Activated naive CD4-positive, alpha-beta T cell treated with anti-CD3 and anti-CD28 coated beads, Interleukin-2, amount 50 U/mL, for 24 hours (primary cell): ENCODE measurements around the gene TBC1D23.
"Not testable (repeated sequence)": the region's sequence is repeated elsewhere in the genome, so short reads cannot be mapped to it uniquely, and the experiment has no call there.

ENCODE experiments used
- H3K27ac Mint-ChIP-seq: one replicate; pipeline ENCODE4 v1.8.0; 2021; ENCODE audit warnings: mild to moderate bottlenecking, mixed read lengths
- H3K27me3 Mint-ChIP-seq: one replicate; pipeline ENCODE4 v1.8.0; 2021; ENCODE audit warnings: mixed read lengths
- H3K36me3 Mint-ChIP-seq: one replicate; pipeline ENCODE4 v1.8.0; 2021; ENCODE audit warnings: mixed read lengths
- H3K4me1 Mint-ChIP-seq: one replicate; pipeline ENCODE4 v1.8.0; 2021; ENCODE audit warnings: mixed read lengths
- H3K4me3 Mint-ChIP-seq: one replicate; pipeline ENCODE4 v1.8.0; 2021; ENCODE audit warnings: mild to moderate bottlenecking, mixed read lengths
- H3K9me3 Mint-ChIP-seq: one replicate; pipeline ENCODE4 v1.8.0; 2021; ENCODE audit warnings: mixed read lengths

Gene TBC1D23

DNA sequence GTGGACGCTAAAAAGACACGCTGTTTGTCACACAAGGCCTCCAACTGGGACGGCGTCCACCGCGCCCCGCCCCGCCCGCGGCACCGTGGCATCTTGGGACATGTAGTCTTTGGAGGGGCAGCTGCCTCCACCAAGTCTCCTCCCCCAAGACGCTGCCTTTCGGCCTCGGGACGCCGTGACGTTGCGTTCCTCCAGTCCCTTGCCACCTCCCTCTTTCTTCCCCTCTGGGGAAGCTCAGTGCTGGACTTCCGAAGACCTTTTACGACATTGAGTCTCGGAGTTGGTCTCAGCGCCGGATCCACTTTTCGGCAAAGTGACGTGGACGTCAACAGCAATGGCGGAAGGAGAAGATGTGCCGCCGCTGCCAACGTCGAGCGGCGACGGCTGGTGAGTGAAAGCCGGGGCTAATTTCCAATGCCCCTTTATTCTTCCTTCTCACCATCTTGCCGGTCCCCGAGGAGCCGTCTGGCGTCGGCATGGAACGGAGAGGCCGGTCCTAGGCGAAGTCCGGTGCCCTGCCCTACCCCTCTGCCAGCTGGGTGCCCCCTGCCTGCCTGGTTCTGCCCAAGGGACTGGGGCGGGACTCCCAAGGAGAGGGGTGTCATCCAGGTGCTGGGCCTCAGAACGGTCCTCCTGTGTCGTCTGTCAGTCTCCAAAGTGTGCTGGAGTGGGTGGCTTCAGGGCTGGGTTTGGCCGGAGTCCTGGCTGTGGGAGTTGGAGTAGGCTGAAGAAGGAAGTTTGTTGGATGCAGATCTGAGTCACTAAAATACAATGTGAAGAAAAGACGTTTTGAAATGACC, at the start of gene TBC1D23:
Gene TBC1D23, plus strand, starts transcription at position 308 of the 800 bp plus-strand sequence. Its CDS starts 27 bp downstream, at position 335.
- Mint-ChIP-seq H3K27me3 (no peaks in the 10 kb centered on the region), H3K9me3 (no peaks in the 10 kb centered on the region), H3K4me3 (peak within 1 kb of the TSS; percentile 97), H3K4me1 (peaks cover 68% of the 10 kb centered on the region), H3K36me3 (no peaks in the 10 kb centered on the region), H3K27ac (peak within 1 kb of the TSS; percentile 100)

DNA sequence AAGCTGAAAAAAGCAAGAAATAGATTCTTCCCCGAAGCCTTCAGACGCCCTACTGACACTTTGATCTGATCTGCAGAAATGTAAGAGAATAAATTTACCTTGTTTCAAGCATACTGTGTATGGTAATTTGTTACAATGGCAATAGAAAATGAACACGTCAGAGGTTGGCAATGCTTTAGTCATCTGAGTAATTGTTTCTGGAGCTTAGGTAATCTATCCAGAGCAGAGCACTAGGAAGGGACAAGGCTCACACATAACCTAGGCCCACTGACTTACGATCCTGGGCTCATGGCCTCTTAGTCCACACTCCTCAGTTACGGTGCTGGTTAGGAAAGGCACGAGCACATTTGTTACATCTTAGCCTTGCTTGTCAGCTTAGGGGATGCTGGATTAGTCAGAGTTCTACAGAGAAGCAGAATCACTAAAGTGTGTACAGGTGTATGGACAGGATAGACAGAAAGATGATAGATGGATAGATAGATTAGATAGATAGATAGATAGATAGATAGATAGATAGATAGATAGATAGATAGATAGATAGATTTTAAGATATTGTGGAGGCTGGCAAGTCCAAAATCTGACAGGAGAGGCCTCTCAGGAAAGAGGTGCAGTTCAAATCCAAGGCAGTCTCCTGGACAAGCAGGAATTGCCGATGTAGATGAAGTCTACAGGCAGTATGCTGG, 46.8 kb upstream of the TBC1D23 start:
- no peak overlapping the region for H3K27ac Mint-ChIP-seq
- no peak overlapping the region for H3K4me3 Mint-ChIP-seq
- peaks cover 5% of the 10 kb centered on the region for H3K9me3 Mint-ChIP-seq
- H3K27me3 Mint-ChIP-seq, result peaks cover 7% of the 10 kb centered on the region
- peaks cover 18% of the 10 kb centered on the region for H3K4me1 Mint-ChIP-seq
- peaks cover 3% of the 10 kb centered on the region for H3K36me3 Mint-ChIP-seq

DNA sequence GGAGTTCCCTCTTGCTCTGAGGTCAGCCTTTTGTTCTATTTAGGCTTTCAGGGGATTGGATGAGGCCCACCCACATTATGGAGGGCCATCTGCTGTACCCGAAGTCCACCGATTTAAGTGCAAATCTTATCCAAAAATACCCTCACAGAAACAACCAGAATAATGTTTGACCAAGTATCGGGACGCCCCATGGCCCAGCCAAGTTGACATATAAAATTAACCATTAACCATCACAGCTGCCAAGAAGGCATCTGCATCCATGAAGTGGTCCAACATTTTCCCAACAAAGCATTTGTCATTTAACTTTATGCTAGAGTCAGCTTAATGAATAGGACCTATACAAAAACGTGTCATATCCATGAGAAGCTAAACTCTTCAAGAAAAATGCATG, 46.2 kb upstream of the TBC1D23 start:
- Mint-ChIP-seq H3K36me3 (peaks cover 3% of the 10 kb centered on the region), H3K27ac (no peak overlapping the region), H3K27me3 (peaks cover 9% of the 10 kb centered on the region), H3K9me3 (peaks cover 5% of the 10 kb centered on the region), H3K4me3 (no peak overlapping the region), H3K4me1 (peaks cover 16% of the 10 kb centered on the region)

DNA sequence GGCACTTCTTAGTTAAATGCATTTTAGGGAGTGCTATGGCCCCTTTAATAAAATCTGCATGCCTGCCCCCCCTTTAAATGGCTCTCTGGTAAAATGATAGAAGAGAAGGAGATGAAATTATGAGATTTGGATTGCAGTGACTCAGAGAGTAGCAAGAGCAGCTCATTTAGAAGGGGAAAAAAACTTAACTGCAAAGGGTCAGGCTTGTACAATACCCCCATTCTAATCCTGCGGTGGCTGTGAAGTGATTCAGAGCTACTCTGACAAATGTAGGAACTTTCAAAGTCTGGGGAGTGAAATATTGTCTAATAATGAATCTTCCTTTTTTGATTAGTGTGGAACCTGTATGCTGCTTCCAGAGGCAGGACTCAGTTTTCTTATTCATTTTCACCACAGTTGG, 44.1 kb upstream of the TBC1D23 start:
- Mint-ChIP-seq H3K4me3 (no peak overlapping the region), H3K27ac (no peak overlapping the region), H3K27me3 (peaks cover 13% of the 10 kb centered on the region), H3K9me3 (peaks cover 5% of the 10 kb centered on the region), H3K4me1 (no peaks in the 10 kb centered on the region), H3K36me3 (peaks cover under 1% of the 10 kb centered on the region)

DNA sequence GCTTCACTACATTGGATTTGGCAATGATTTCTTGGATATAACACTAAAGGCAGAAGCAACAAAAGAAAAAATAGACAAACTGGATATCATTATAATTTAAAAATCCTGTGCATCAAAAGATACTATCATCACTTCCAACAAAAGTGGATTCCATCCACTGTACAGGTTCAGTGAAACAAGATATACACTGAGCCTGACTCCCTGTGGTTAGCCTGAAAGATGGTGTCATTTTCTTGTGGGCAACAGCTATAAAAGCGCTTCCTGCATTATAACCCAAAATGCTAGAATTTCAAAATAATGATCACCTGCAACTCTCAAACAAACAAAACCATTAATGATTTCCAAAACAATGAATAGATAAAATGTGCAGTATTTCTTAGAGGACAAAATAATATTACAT, 39.6 kb upstream of the TBC1D23 start:
- Mint-ChIP-seq H3K4me1 (no peaks in the 10 kb centered on the region), H3K27me3 (peaks cover 12% of the 10 kb centered on the region), H3K4me3 (no peak overlapping the region), H3K27ac (no peak overlapping the region), H3K36me3 (no peaks in the 10 kb centered on the region), H3K9me3 (peaks cover 5% of the 10 kb centered on the region)

DNA sequence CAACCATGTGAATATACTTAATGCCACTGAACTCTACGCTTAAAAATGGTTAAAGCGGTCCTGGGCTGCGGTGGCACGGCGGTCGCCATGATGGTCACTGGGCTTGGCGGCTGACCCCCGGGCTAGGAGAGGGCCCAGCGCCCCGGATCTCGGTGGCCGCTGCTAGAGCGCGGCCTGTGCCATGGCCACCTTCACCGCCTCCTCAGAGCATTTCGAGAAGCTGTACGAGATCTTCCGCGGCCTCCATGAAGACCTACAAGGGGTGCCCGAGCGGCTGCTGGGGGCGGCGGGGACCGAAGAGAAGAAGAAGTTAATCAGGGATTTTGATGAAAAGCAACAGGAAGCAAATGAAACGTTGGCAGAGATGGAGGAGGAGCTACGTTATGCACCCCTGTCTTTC, 35.6 kb upstream of the TBC1D23 start:
- peaks cover 6% of the 10 kb centered on the region for H3K4me1 Mint-ChIP-seq
- H3K36me3 Mint-ChIP-seq, result no peaks in the 10 kb centered on the region
- H3K27ac Mint-ChIP-seq, result no peak overlapping the region
- H3K9me3 Mint-ChIP-seq, result no peaks in the 10 kb centered on the region
- H3K4me3 Mint-ChIP-seq, result no peak overlapping the region
- peaks cover 6% of the 10 kb centered on the region for H3K27me3 Mint-ChIP-seq

DNA sequence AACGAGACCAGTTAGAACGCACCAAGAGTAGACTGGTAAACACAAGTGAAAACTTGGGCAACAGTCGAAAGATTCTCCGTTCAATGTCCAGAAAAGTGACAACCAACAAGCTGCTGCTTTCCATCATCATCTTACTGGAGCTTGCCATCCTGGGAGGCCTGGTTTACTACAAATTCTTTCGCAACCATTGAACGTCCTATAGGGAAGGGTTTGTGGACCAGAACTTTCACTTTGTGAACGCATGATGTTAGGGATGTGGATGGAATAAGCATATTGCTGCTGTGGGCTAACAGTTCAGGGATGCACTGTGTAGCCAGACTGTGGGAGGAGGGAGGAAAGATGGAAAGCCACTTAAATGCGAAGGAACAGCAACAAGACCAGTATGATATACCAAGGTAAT, 34.9 kb upstream of the TBC1D23 start:
- Mint-ChIP-seq H3K27ac (no peak overlapping the region), H3K4me3 (no peak overlapping the region), H3K4me1 (peaks cover 6% of the 10 kb centered on the region), H3K9me3 (no peaks in the 10 kb centered on the region), H3K36me3 (no peaks in the 10 kb centered on the region), H3K27me3 (peaks cover 2% of the 10 kb centered on the region)

DNA sequence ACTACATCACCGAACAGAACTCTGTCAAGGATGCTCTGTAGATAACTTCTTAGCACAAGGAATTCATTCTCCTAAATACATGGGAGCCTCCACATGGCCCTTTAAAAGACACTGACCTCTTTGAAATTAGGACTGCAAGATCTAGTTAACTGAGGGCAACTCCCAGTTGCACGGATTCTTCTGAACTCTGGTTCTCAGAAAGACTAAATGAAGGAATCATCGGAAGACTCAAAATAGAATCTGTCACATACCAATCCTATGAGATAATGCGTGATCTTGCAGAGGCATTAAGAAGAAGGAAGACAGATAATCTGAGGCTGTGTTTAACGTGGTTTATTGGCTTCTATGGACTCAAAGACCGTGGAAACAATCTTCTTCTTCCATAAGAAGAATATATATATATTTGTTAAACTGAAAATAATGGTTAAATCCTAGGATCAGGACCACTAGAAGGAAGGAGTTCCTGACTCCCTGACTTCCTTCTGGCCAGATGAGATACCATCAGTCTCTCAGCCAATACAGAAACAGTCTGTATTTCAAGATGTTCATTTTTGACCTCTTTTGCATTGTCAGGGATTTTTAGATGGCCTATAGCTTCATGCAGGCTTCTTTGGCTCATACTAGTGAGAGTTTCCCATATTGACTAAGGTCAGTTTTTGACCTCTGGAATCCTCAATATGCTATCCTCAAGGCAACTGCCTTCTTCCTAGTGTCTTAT, 33.9 kb upstream of the TBC1D23 start:
- Mint-ChIP-seq H3K4me1 (peaks cover 6% of the 10 kb centered on the region), H3K27ac (no peak overlapping the region), H3K27me3 (peaks cover 1% of the 10 kb centered on the region), H3K9me3 (no peaks in the 10 kb centered on the region), H3K36me3 (no peaks in the 10 kb centered on the region), H3K4me3 (no peak overlapping the region)

DNA sequence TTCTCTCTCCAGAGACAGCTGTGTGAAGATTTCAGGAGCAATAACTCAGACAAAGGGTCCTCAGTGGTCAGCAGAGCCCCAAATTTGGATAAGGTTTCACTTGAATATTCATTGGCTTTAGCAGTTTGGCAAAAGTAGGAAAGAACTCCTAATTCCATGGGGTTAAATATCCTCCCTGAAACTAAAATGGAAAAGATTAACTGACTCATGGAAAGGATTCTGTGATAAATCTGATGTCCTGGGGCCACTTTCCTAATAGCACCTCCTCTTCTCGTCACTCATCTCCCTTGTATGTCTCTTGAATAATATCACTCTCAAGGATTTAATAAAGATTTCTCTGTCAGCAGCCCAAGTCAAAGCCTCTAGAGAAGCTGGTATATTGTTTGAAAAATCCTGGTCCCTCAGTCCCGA, 33.3 kb upstream of the TBC1D23 start:
- Mint-ChIP-seq H3K36me3 (no peaks in the 10 kb centered on the region), H3K9me3 (no peaks in the 10 kb centered on the region), H3K4me1 (peaks cover 6% of the 10 kb centered on the region), H3K27ac (no peak overlapping the region), H3K4me3 (no peak overlapping the region), H3K27me3 (peaks cover 1% of the 10 kb centered on the region)

DNA sequence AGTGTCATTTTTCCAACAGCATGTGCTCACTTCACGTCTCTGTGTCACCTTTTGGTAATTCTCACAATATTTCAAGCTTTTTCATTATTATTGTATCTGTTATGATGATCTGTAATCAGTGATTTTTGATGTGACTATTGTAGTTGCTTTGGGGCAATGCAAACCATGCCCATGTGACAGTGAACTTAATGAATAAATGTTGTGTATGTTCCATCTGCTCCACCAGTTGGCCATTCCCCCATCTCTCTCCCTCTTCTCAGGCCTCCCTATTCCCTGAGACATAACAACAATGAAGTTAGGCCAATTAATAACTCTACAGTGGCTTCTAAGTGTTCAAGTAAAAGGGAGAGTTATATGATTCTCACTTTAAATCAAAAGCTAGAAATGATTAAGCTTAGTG, 32.5 kb upstream of the TBC1D23 start:
- no peaks in the 10 kb centered on the region for H3K9me3 Mint-ChIP-seq
- no peak overlapping the region for H3K4me3 Mint-ChIP-seq
- H3K36me3 Mint-ChIP-seq, result no peaks in the 10 kb centered on the region
- H3K27me3 Mint-ChIP-seq, result peaks cover 1% of the 10 kb centered on the region
- H3K27ac Mint-ChIP-seq, result no peak overlapping the region
- H3K4me1 Mint-ChIP-seq, result peaks cover 6% of the 10 kb centered on the region

DNA sequence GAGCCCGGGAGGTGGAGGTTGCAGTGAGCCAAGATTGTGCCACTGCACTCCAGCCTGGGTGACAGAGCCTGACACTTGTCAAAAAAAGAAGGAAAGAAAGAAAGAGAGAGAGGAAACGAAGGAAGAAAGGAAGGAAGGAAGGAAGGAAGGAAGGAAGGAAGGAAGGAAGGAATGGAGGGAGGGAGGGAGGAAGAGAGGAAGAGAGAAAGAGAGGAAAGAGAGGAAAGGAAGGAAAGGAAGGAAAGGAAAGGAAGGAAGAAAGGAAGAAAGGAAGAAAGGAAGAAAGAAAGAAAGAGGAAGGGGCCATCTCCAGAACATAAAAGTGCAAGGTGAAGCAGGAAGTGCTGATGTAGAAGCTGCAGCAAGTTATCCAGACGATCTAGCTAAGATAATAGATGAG, 31.6 kb upstream of the TBC1D23 start:
- not testable (repeated sequence) for H3K4me1 Mint-ChIP-seq, H3K4me3 Mint-ChIP-seq, H3K27me3 Mint-ChIP-seq, H3K36me3 Mint-ChIP-seq, H3K9me3 Mint-ChIP-seq
- H3K27ac Mint-ChIP-seq, result peak overlapping the region; percentile 52

DNA sequence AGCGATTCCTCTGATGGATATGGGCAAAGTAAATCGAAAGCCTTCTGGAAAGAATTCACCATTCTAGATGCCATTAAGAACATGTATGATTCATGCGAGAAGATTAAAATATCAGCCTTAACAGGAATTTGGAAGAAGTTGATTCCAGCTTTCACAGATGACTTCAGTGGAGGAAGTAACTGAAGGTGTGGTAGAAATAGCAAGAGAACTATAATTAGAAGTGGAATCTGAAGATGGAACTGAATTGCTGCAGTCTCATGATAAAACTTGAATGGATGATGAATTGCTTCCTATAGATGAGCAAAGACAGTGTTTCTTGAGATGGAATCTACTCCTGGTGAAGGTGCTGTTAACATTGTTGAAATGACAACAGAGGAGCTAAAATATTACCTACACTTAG, 30.1 kb upstream of the TBC1D23 start:
- Mint-ChIP-seq H3K36me3 (no peaks in the 10 kb centered on the region), H3K27me3 (peaks cover 1% of the 10 kb centered on the region), H3K4me1 (peaks cover 6% of the 10 kb centered on the region), H3K9me3 (no peaks in the 10 kb centered on the region), H3K4me3 (no peak overlapping the region), H3K27ac (no peak overlapping the region)

DNA sequence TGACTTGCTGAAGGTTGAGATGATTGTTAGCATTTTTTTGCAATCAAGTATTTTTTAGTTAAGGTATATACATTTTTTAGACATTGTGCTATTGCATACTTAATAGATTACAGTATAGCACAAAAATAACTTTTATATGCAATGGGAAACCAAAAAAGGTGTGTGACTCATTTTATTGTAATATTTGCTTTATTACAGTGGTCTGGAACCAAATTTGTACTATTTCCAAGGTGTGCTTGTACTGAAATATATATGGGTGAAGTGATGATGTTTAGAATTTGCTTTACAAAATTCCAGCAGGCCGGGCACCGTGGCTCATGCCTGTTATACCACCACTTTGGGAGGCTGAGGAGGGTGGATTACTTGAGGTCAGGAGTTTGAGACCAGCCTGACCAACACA, 29.1 kb upstream of the TBC1D23 start:
- Mint-ChIP-seq H3K27ac (no peak overlapping the region), H3K27me3 (peaks cover 1% of the 10 kb centered on the region), H3K36me3 (no peaks in the 10 kb centered on the region), H3K4me1 (peaks cover 6% of the 10 kb centered on the region), H3K9me3 (no peaks in the 10 kb centered on the region), H3K4me3 (no peak overlapping the region)

DNA sequence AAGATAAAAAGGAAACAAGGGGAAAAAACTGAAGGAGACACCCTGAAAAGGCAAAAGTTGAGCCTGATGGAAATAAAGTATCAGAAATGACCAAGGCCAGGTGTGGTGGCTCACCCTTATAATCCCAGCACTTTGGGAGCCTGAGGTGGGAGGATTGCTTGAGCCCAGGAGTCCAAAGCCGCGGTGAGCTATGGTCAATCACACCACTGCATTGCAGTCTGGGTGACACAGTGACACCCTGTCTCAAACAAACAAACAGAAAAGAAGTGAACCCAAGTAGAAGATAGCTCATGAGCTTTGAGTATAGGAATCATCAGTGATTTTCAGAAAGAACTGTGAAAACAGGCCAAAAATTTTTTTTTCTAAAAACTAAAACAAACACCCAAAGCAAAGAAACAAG, 26.4 kb upstream of the TBC1D23 start:
- H3K4me3 Mint-ChIP-seq, result no peak overlapping the region
- no peaks in the 10 kb centered on the region for H3K27me3 Mint-ChIP-seq
- H3K36me3 Mint-ChIP-seq, result peaks cover 3% of the 10 kb centered on the region
- peaks cover 2% of the 10 kb centered on the region for H3K4me1 Mint-ChIP-seq
- peaks cover 5% of the 10 kb centered on the region for H3K9me3 Mint-ChIP-seq
- no peak overlapping the region for H3K27ac Mint-ChIP-seq

DNA sequence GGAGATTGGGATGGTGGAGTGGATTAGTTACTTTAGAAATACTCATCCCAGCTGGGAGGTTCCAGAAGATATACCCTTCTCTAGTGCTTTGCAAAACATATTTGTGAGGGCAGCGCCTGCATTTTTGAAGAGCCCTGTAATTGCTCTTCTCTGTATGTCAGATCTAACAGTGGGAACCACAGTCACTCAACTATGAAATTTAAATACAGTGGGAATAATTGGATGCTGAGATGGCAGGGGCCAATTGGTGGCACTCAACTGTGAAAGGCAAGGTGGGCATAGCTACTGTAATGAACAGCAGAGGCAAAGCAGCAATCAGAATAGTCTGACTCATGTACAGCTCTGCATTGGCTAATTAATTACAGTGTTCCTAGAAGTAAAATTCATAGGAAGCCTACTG, 22.2 kb upstream of the TBC1D23 start:
- peaks cover 3% of the 10 kb centered on the region for H3K36me3 Mint-ChIP-seq
- H3K4me3 Mint-ChIP-seq, result no peak overlapping the region
- H3K27me3 Mint-ChIP-seq, result no peaks in the 10 kb centered on the region
- H3K4me1 Mint-ChIP-seq, result no peaks in the 10 kb centered on the region
- no peak overlapping the region for H3K27ac Mint-ChIP-seq
- H3K9me3 Mint-ChIP-seq, result peaks cover 5% of the 10 kb centered on the region

DNA sequence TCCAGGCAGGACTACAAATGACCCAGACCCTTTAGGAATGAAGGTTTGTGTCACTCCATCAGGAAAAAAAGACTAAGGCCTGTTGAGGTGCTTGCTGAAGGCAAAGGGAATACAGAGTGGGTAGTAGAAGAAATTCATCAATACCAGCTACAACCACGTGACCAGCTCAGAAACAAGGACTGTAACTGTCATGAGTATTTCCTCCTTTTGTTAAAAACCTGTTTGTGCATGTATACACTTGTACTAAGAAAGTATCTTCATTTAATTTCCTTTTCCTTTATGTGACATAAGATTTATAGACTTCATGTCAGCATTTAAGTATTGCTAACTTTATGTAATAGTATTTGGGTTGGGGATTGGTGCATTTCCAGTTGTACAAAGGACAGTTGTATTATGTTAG, 18.3 kb upstream of the TBC1D23 start:
- H3K27me3 Mint-ChIP-seq, H3K4me1 Mint-ChIP-seq, H3K9me3 Mint-ChIP-seq, H3K4me3 Mint-ChIP-seq, H3K36me3 Mint-ChIP-seq, H3K27ac Mint-ChIP-seq: not testable (repeated sequence)
